ENCODE data around the gene GABBR2.

DNA sequence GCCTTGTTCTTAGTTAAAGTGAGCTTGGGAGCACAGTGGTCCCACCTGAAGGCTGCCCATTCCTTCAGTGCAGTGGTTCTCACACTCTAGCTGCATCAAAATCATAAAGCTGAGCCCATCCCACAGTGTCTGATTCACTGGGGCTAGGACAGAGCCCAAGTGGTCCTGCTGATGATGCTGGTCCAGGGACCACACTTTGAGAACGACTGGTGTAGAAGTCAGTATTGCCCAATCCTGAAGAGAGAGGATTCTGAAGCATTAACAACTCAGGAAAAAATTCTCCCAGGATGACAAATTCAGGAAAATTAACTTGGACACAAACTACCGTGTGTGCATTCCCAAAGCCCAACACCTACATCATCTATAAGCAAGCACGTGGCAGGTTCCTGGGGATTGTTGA is 176.2 kb downstream of the GABBR2 start:
- TF ChIP-seq, protein P1, sequence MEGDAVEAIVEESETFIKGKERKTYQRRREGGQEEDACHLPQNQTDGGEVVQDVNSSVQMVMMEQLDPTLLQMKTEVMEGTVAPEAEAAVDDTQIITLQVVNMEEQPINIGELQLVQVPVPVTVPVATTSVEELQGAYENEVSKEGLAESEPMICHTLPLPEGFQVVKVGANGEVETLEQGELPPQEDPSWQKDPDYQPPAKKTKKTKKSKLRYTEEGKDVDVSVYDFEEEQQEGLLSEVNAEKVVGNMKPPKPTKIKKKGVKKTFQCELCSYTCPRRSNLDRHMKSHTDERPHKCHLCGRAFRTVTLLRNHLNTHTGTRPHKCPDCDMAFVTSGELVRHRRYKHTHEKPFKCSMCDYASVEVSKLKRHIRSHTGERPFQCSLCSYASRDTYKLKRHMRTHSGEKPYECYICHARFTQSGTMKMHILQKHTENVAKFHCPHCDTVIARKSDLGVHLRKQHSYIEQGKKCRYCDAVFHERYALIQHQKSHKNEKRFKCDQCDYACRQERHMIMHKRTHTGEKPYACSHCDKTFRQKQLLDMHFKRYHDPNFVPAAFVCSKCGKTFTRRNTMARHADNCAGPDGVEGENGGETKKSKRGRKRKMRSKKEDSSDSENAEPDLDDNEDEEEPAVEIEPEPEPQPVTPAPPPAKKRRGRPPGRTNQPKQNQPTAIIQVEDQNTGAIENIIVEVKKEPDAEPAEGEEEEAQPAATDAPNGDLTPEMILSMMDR (IDR thresholded peaks at IDR 0.05): no peak
- TF ChIP-seq POLR2A (IDR thresholded peaks at IDR 0.05) (no peak), POLR2AphosphoS5 (IDR thresholded peaks at IDR 0.05) (no peak)

All from suprapubic skin (tissue), 4 donors.